GM23338 (cell line): ENCODE measurements around the gene SERINC5. TPM values are rescaled to one million over a fixed set of nuclear protein-coding genes. Genes with fewer than 3 reads are reported as not detected.

Experiments used
- ATAC-seq: fragments of 200-7000 bp; cut with Tn5 transposase; 3 replicates; pipeline ENCODE4 v1.9.1; 2020
- DNase-seq: peaks from one replicate; pipeline ENCODE4 v3.0.0-alpha.2; 2015; ENCODE audit warnings: low spot score
- H2AFZ ChIP-seq: fragments of 200-600 bp; sonication (generic); 2 replicates; pipeline ENCODE4 v1.8.0; 2016; ENCODE audit warnings: antibody characterized with exemption, mild to moderate bottlenecking, moderate library complexity
- H3F3A ChIP-seq: fragments of 200-600 bp; sonication (generic); replicated peaks from 2 replicates; pipeline ENCODE4 v1.8.0; 2017; ENCODE audit warnings: antibody characterized with exemption, mixed run types, low read depth
- H3K27ac ChIP-seq: fragments of 200-600 bp; sonication (generic); 2 replicates; pipeline ENCODE4 v1.6.1; 2016; ENCODE audit warnings: low read depth
- H3K27me3 ChIP-seq: fragments of 200-600 bp; sonication (generic); 2 replicates; pipeline ENCODE4 v1.8.0; 2016; ENCODE audit warnings: mild to moderate bottlenecking, mixed run types, moderate library complexity; ENCODE audit not compliant: insufficient read depth
- H3K36me3 ChIP-seq: fragments of 200-600 bp; sonication (generic); 2 replicates; pipeline ENCODE4 v1.8.0; 2016; ENCODE audit warnings: mild to moderate bottlenecking; ENCODE audit not compliant: insufficient read depth
- H3K4me1 ChIP-seq: fragments of 200-600 bp; sonication (generic); 2 replicates; pipeline ENCODE4 v1.8.0; 2016; ENCODE audit warnings: mild to moderate bottlenecking, moderate library complexity; ENCODE audit not compliant: insufficient read depth
- H3K4me2 ChIP-seq: fragments of 200-600 bp; sonication (generic); 2 replicates; pipeline ENCODE4 v1.7.1; 2017; ENCODE audit warnings: mixed run types
- H3K4me3 ChIP-seq: fragments of 200-600 bp; sonication (generic); 2 replicates; pipeline ENCODE4 v1.6.1; 2016; ENCODE audit warnings: mixed run types
- H3K79me2 ChIP-seq: fragments of 200-600 bp; sonication (generic); replicated peaks from 2 replicates; pipeline ENCODE4 v1.8.0; 2017; ENCODE audit warnings: mild to moderate bottlenecking; ENCODE audit not compliant: insufficient read depth
- H3K9me2 ChIP-seq: fragments of 200-600 bp; sonication (generic); 2 replicates; pipeline ENCODE4 v1.8.0; 2017; ENCODE audit not compliant: insufficient read depth
- H4K20me1 ChIP-seq: fragments of 200-600 bp; sonication (generic); replicated peaks from 2 replicates; pipeline ENCODE4 v1.8.0; 2017; ENCODE audit warnings: mild to moderate bottlenecking; ENCODE audit not compliant: insufficient read depth
- H3K27ac Mint-ChIP-seq: 2 replicates; pipeline ENCODE4 v1.8.0; 2020; ENCODE audit warnings: inconsistent platforms, mild to moderate bottlenecking, moderate library complexity, mixed read lengths
- H3K27me3 Mint-ChIP-seq: 3 replicates; pipeline ENCODE4 v1.8.0; 2022; ENCODE audit warnings: low read depth, mild to moderate bottlenecking, moderate library complexity, mixed read lengths, inconsistent platforms; ENCODE audit not compliant: insufficient read depth, poor library complexity
- H3K36me3 Mint-ChIP-seq: 3 replicates; pipeline ENCODE4 v1.8.0; 2021; ENCODE audit warnings: low read depth, mild to moderate bottlenecking, inconsistent platforms, moderate library complexity, mixed read lengths
- H3K4me1 Mint-ChIP-seq: 3 replicates; pipeline ENCODE4 v1.8.0; 2020; ENCODE audit warnings: mild to moderate bottlenecking, inconsistent platforms, mixed read lengths
- H3K4me3 Mint-ChIP-seq: 3 replicates; pipeline ENCODE4 v1.8.0; 2021; ENCODE audit warnings: moderate library complexity, mild to moderate bottlenecking, inconsistent platforms, mixed read lengths
- H3K9me3 Mint-ChIP-seq: 3 replicates; pipeline ENCODE4 v1.8.0; 2020; ENCODE audit warnings: moderate library complexity, mild to moderate bottlenecking, inconsistent platforms, mixed read lengths
- CREB1 ChIP-seq: fragments of 250-450 bp; sonication (Bioruptor Pico); IDR thresholded peaks from 2 replicates; pipeline ENCODE4 v1.5.0; 2020; ENCODE audit warnings: low read depth, mild to moderate bottlenecking, moderate library complexity
- CTCF ChIP-seq, 2 experiments: fragments of 200-600 bp in 1 of 2; sonication (generic) in 1 of 2; conservative IDR thresholded peaks; 2 replicates each; pipeline versions ENCODE4 v1.5.1 to v1.6.1; 2016 to 2017; ENCODE audit warnings: antibody characterized with exemption in 2 of 2, low read depth in 2 of 2, mild to moderate bottlenecking in 2 of 2, moderate library complexity in 1 of 2
- POLR2AphosphoS5 ChIP-seq: IDR thresholded peaks from 2 replicates; pipeline ENCODE4 v1.6.1; 2016; ENCODE audit warnings: antibody characterized with exemption, low read depth
- STAT1 ChIP-seq: IDR thresholded peaks from one replicate; pipeline ENCODE4 v1.6.1; 2016; ENCODE audit warnings: antibody characterized with exemption; ENCODE audit not compliant: unreplicated experiment
- ZNF331 ChIP-seq: fragments of 250-450 bp; sonication (Bioruptor Pico); IDR thresholded peaks from 2 replicates; pipeline ENCODE4 v1.5.0; 2020; ENCODE audit warnings: low read depth, mild to moderate bottlenecking, moderate library complexity
- polyA plus RNA-seq: library from polyadenylated mRNA; unstranded; fragments of >200 nt; fragmentation: Nextera tagmentation; extraction: Ambion mirVana; gene quantifications from 2 replicates; pipeline ENCODE4 v1.2.1, GENCODE V29; 2016
- total RNA-seq: library from RNA; depleted of rRNA; stranded (reverse); fragments of >200 nt; shearing (Covaris generic); gene quantifications from 2 replicates; pipeline ENCODE4 v1.2.3, GENCODE V29; 2014
- TF ChIP-seq, protein P1 (sequence below): IDR thresholded peaks from 2 replicates; pipeline ENCODE4 v1.6.1; 2016; ENCODE audit warnings: antibody characterized with exemption
- TF ChIP-seq, protein P2 (sequence below): fragments of 250-450 bp; sonication (Bioruptor Pico); IDR thresholded peaks from 2 replicates; pipeline ENCODE4 v1.5.0; 2020; ENCODE audit warnings: mild to moderate bottlenecking, moderate library complexity
- TF ChIP-seq, protein P3 (sequence below): IDR thresholded peaks from one replicate; pipeline ENCODE4 v1.6.1; 2018; ENCODE audit warnings: antibody characterized with exemption; ENCODE audit not compliant: unreplicated experiment

SERINC5 gene
- total and polyA plus RNA-seq, 2 experiments from 2014 or later, result 34.0 to 107 TPM

DNA sequence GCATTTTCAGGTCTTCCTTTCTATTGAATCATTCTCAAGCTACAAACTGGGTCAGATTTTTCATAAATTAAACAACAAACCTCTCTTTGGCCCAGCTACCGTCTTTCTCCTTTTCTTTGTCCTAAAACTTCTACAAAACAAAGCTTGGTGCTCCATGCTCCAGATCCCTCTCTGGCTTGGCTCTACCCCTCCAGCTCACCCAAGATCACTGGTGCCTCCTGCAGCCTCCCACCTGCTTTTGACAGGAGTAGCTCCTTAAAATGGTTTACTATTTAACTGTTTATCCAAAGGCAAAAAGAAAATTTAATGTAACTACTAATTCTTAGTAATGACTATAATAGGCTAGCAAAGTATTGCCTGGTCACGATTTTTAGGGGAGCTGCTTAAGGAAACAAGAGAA lies 10.7 kb upstream of the SERINC5 start:
- Histone ChIP-seq H3K27ac (no peak overlapping the region), H3K9me2 (no peaks in the 10 kb centered on the region), H3K4me2 (no peak overlapping the region), H3F3A (0 out of 2 replicates have a peak, but pooled peaks cover 1% of the 10 kb centered on the region), H4K20me1 (no peaks in the 10 kb centered on the region), H3K4me3 (no peak overlapping the region), H3K79me2 (no peaks in the 10 kb centered on the region), H3K27me3 (no peaks in the 10 kb centered on the region), H2AFZ (peak overlapping the region; percentile 0; the same call in 1 of the 2 replicates), H3K36me3 (no peaks in the 10 kb centered on the region), H3K4me1 (peaks cover 18% of the 10 kb centered on the region; the same call in 1 of the 2 replicates)
- Mint-ChIP-seq H3K9me3 (no peaks in the 10 kb centered on the region), H3K27ac (peak overlapping the region; percentile 13; the same call in 1 of the 2 replicates), H3K4me1 (peaks cover 17% of the 10 kb centered on the region), H3K27me3 (peaks cover 5% of the 10 kb centered on the region), H3K4me3 (no peak overlapping the region), H3K36me3 (no peaks in the 10 kb centered on the region)
- DNase-seq (no peak), ATAC-seq (peak; percentile 78)
- TF ChIP-seq, protein P1, sequence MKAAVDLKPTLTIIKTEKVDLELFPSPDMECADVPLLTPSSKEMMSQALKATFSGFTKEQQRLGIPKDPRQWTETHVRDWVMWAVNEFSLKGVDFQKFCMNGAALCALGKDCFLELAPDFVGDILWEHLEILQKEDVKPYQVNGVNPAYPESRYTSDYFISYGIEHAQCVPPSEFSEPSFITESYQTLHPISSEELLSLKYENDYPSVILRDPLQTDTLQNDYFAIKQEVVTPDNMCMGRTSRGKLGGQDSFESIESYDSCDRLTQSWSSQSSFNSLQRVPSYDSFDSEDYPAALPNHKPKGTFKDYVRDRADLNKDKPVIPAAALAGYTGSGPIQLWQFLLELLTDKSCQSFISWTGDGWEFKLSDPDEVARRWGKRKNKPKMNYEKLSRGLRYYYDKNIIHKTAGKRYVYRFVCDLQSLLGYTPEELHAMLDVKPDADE, result no peak
- peak; percentile 8 to 57; a peak in 2 of 4 replicates for TF ChIP-seq CTCF (conservative IDR thresholded peaks at IDR 0.05; ENCODE audit: low read depth in 2 of 2)

DNA sequence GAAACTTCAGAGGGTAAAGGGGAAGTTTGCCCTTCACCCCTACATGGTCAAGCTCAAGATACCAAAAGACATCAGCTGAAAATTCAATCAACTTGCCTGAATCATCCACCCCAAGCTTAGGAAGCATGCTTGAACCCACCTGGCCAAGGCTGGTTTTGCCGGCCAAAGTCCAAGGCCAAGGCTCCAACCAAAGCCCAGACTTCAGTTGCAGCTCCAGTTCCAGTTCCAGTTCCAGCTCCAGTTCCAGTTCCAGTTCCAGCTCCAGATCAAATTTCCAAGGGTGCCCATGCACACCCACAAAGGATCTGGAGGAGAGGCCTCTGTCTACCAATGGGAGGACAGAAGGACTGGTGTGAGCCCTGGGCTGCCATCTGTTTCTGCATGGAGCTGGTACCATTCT lies 4.6 kb upstream of the SERINC5 start:
- no peak overlapping the region for H3K4me2 ChIP-seq
- H4K20me1 ChIP-seq, result no peaks in the 10 kb centered on the region
- H3K4me1 ChIP-seq, result peaks cover 7% of the 10 kb centered on the region; the same call in 1 of the 2 replicates
- no peak overlapping the region for H3K4me3 Mint-ChIP-seq
- peaks cover 24% of the 10 kb centered on the region for H3F3A ChIP-seq
- peaks cover 8% of the 10 kb centered on the region for H3K79me2 ChIP-seq
- H3K36me3 Mint-ChIP-seq, result peaks cover 6% of the 10 kb centered on the region; the same call in 2 of the 3 replicates
- DNase-seq (no peak), ATAC-seq (no peak)
- H3K9me2 ChIP-seq, result peaks cover 19% of the 10 kb centered on the region
- no peak overlapping the region for H3K4me3 ChIP-seq
- H3K36me3 ChIP-seq, result no peaks in the 10 kb centered on the region
- no peaks in the 10 kb centered on the region for H3K27me3 ChIP-seq
- peaks cover 3% of the 10 kb centered on the region; the same call in 1 of the 3 replicates for H3K9me3 Mint-ChIP-seq
- peaks cover 14% of the 10 kb centered on the region for H3K27me3 Mint-ChIP-seq
- H3K27ac ChIP-seq, result no peak overlapping the region
- H2AFZ ChIP-seq, result no peak overlapping the region
- peaks cover 16% of the 10 kb centered on the region for H3K4me1 Mint-ChIP-seq
- H3K27ac Mint-ChIP-seq, result no peak overlapping the region
- TF ChIP-seq, protein P2, sequence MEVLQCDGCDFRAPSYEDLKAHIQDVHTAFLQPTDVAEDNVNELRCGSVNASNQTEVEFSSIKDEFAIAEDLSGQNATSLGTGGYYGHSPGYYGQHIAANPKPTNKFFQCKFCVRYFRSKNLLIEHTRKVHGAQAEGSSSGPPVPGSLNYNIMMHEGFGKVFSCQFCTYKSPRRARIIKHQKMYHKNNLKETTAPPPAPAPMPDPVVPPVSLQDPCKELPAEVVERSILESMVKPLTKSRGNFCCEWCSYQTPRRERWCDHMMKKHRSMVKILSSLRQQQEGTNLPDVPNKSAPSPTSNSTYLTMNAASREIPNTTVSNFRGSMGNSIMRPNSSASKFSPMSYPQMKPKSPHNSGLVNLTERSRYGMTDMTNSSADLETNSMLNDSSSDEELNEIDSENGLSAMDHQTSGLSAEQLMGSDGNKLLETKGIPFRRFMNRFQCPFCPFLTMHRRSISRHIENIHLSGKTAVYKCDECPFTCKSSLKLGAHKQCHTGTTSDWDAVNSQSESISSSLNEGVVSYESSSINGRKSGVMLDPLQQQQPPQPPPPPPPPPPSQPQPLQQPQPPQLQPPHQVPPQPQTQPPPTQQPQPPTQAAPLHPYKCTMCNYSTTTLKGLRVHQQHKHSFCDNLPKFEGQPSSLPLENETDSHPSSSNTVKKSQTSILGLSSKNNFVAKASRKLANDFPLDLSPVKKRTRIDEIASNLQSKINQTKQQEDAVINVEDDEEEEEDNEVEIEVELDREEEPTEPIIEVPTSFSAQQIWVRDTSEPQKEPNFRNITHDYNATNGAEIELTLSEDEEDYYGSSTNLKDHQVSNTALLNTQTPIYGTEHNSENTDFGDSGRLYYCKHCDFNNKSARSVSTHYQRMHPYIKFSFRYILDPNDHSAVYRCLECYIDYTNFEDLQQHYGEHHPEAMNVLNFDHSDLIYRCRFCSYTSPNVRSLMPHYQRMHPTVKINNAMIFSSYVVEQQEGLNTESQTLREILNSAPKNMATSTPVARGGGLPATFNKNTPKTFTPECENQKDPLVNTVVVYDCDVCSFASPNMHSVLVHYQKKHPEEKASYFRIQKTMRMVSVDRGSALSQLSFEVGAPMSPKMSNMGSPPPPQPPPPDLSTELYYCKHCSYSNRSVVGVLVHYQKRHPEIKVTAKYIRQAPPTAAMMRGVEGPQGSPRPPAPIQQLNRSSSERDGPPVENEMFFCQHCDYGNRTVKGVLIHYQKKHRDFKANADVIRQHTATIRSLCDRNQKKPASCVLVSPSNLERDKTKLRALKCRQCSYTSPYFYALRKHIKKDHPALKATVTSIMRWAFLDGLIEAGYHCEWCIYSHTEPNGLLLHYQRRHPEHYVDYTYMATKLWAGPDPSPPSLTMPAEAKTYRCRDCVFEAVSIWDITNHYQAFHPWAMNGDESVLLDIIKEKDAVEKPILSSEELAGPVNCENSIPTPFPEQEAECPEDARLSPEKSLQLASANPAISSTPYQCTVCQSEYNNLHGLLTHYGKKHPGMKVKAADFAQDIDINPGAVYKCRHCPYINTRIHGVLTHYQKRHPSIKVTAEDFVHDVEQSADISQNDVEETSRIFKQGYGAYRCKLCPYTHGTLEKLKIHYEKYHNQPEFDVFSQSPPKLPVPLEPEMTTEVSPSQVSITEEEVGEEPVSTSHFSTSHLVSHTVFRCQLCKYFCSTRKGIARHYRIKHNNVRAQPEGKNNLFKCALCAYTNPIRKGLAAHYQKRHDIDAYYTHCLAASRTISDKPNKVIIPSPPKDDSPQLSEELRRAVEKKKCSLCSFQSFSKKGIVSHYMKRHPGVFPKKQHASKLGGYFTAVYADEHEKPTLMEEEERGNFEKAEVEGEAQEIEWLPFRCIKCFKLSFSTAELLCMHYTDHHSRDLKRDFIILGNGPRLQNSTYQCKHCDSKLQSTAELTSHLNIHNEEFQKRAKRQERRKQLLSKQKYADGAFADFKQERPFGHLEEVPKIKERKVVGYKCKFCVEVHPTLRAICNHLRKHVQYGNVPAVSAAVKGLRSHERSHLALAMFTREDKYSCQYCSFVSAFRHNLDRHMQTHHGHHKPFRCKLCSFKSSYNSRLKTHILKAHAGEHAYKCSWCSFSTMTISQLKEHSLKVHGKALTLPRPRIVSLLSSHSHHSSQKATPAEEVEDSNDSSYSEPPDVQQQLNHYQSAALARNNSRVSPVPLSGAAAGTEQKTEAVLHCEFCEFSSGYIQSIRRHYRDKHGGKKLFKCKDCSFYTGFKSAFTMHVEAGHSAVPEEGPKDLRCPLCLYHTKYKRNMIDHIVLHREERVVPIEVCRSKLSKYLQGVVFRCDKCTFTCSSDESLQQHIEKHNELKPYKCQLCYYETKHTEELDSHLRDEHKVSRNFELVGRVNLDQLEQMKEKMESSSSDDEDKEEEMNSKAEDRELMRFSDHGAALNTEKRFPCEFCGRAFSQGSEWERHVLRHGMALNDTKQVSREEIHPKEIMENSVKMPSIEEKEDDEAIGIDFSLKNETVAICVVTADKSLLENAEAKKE (CRISPR knock-in tag), result no peak
- TF ChIP-seq ZNF331, result no peak
- TF ChIP-seq, protein P3, sequence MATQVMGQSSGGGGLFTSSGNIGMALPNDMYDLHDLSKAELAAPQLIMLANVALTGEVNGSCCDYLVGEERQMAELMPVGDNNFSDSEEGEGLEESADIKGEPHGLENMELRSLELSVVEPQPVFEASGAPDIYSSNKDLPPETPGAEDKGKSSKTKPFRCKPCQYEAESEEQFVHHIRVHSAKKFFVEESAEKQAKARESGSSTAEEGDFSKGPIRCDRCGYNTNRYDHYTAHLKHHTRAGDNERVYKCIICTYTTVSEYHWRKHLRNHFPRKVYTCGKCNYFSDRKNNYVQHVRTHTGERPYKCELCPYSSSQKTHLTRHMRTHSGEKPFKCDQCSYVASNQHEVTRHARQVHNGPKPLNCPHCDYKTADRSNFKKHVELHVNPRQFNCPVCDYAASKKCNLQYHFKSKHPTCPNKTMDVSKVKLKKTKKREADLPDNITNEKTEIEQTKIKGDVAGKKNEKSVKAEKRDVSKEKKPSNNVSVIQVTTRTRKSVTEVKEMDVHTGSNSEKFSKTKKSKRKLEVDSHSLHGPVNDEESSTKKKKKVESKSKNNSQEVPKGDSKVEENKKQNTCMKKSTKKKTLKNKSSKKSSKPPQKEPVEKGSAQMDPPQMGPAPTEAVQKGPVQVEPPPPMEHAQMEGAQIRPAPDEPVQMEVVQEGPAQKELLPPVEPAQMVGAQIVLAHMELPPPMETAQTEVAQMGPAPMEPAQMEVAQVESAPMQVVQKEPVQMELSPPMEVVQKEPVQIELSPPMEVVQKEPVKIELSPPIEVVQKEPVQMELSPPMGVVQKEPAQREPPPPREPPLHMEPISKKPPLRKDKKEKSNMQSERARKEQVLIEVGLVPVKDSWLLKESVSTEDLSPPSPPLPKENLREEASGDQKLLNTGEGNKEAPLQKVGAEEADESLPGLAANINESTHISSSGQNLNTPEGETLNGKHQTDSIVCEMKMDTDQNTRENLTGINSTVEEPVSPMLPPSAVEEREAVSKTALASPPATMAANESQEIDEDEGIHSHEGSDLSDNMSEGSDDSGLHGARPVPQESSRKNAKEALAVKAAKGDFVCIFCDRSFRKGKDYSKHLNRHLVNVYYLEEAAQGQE, result no peak
- TF ChIP-seq CREB1, result no peak
- TF ChIP-seq STAT1, result no peak
- TF ChIP-seq POLR2AphosphoS5, result no peak
